HepG2 (cell line): Measurements from ENCODE around the gene EEF1E1. TPM values are rescaled to one million over a fixed set of nuclear protein-coding genes. Genes with fewer than 3 reads are reported as not detected.

Source experiments
- AFF4 ChIP-seq: sonication (generic); formaldehyde crosslinking; IDR thresholded peaks from 2 replicates; pipeline ENCODE4 v1.4.0; 2020; ENCODE audit warnings: missing genetic modification reagents
- ARID4A ChIP-seq: sonication (generic); formaldehyde crosslinking; IDR thresholded peaks from 2 replicates; pipeline ENCODE4 v1.5.0; 2020; ENCODE audit warnings: mild to moderate bottlenecking, missing genetic modification reagents, borderline replicate concordance
- ETV5 ChIP-seq: IDR thresholded peaks from 2 replicates; pipeline ENCODE4 v1.6.1; 2018; ENCODE audit warnings: missing biosample characterization, missing genetic modification reagents, inconsistent platforms, borderline replicate concordance
- HMGXB4 ChIP-seq, 2 experiments: sonication (generic) in 1 of 2; formaldehyde crosslinking in 1 of 2; IDR thresholded peaks; 2 replicates each; pipeline versions ENCODE4 v1.4.0 to v1.6.1; 2018 to 2020; ENCODE audit warnings: missing genetic modification reagents in 2 of 2, borderline replicate concordance in 1 of 2, low read depth in 1 of 2, mild to moderate bottlenecking in 1 of 2, missing biosample characterization in 1 of 2
- JUN ChIP-seq: sonication (generic); formaldehyde crosslinking; IDR thresholded peaks from 2 replicates; pipeline ENCODE4 v1.4.0; 2020; ENCODE audit warnings: mild to moderate bottlenecking, missing genetic modification reagents
- MED13 ChIP-seq: sonication (generic); formaldehyde crosslinking; IDR thresholded peaks from 2 replicates; pipeline ENCODE4 v1.5.0; 2020; ENCODE audit warnings: missing genetic modification reagents
- RBM39 ChIP-seq: fragments of 200-400 bp; formaldehyde crosslinking; IDR thresholded peaks from one replicate; pipeline ENCODE4 v1.6.1; 2018; ENCODE audit warnings: antibody characterized with exemption, mild to moderate bottlenecking, low read depth, low read length; ENCODE audit not compliant: poor library complexity, severe bottlenecking
- SMARCE1 ChIP-seq: fragments of 450-650 bp; IDR thresholded peaks from 2 replicates; pipeline ENCODE4 v1.6.1; 2017; ENCODE audit warnings: borderline replicate concordance
- SRY ChIP-seq: sonication (generic); formaldehyde crosslinking; IDR thresholded peaks from 2 replicates; pipeline ENCODE4 v1.8.0; 2022; ENCODE audit warnings: mild to moderate bottlenecking, missing genetic modification reagents
- ZNF280D ChIP-seq: sonication (generic); formaldehyde crosslinking; IDR thresholded peaks from 2 replicates; pipeline ENCODE4 v1.5.1; 2020; ENCODE audit warnings: mild to moderate bottlenecking, missing genetic modification reagents
- ZNF329 ChIP-seq: sonication (generic); formaldehyde crosslinking; IDR thresholded peaks from 2 replicates; pipeline ENCODE4 v1.9.0; 2021; ENCODE audit warnings: low read depth, mild to moderate bottlenecking, missing genetic modification reagents
- ZNF552 ChIP-seq: sonication (generic); formaldehyde crosslinking; IDR thresholded peaks from 2 replicates; pipeline ENCODE4 v1.9.0; 2022; ENCODE audit warnings: missing genetic modification reagents, mild to moderate bottlenecking, borderline replicate concordance
- ZNF576 ChIP-seq: sonication (generic); formaldehyde crosslinking; IDR thresholded peaks from 2 replicates; pipeline ENCODE4 v1.4.0; 2020; ENCODE audit warnings: mild to moderate bottlenecking, missing genetic modification reagents
- polyA plus RNA-seq, 8 experiments: library from polyadenylated mRNA; depleted of rRNA in 3 of 8; stranded (reverse) in 7 of 8; unstranded in 1 of 8; fragments of >200 nt; fragmentation: Illumina TruSeq in 4 of 8; extraction: Trizol in 4 of 8; gene quantifications; 2 replicates each; pipeline versions ENCODE4 v1.2.1 to v1.2.3, GENCODE V29; 2011 to 2016; ENCODE audit warnings: low read depth in 4 of 8, missing spikeins in 1 of 8, mixed read lengths in 1 of 8; ENCODE audit not compliant: insufficient read depth in 1 of 8
- total RNA-seq, 5 experiments: library from RNA; depleted of rRNA; stranded (reverse); fragments of >200 nt; fragmentation: Illumina TruSeq; extraction: Trizol; gene quantifications; 2 replicates each; pipeline ENCODE4 v1.2.3, GENCODE V29; 2016; ENCODE audit warnings: low read depth in 1 of 5

Gene EEF1E1
- total and polyA plus RNA-seq, 2 of the 13 experiments (the other 11 are each of a cell fraction or from before 2014, with no cell fraction given) = 128 to 188 TPM

- TF ChIP-seq ARID4A (CRISPR knock-in tag) = peak; percentile 95
- TF ChIP-seq RBM39 = peak; percentile 74
- TF ChIP-seq HMGXB4 (CRISPR knock-in tag; IDR thresholded peaks at IDR 0.05; ENCODE audit: borderline replicate concordance in 1 of 2, low read depth in 1 of 2) = peak; percentile 67 to 93
- peak; percentile 99 for TF ChIP-seq ETV5 (CRISPR knock-in tag)
- TF ChIP-seq MED13 (CRISPR knock-in tag) = no peak; the same call in 1 of the 2 replicates
- TF ChIP-seq ZNF280D (CRISPR knock-in tag) = no peak
- peak; percentile 72 for TF ChIP-seq ZNF552 (CRISPR knock-in tag)
- peak; percentile 84; the same call in 1 of the 2 replicates for TF ChIP-seq SRY (CRISPR knock-in tag)
- no peak for TF ChIP-seq AFF4
- TF ChIP-seq ZNF576 (CRISPR knock-in tag) = peak; percentile 77; the same call in 1 of the 2 replicates
- TF ChIP-seq SMARCE1 = no peak
- TF ChIP-seq JUN (CRISPR knock-in tag) = no peak; the same call in 1 of the 2 replicates
- TF ChIP-seq ZNF329 (CRISPR knock-in tag) = peak; percentile 86; the same call in 1 of the 2 replicates
Observed at GRCh38 chr6:8063761-8064637, 38.3 kb downstream of the EEF1E1 start, which contains the start of gene BLOC1S5 (continued).
